Esophagus muscularis mucosa (tissue), 4 donors: ENCODE results near the gene PPIG. TPM values are rescaled to one million over a fixed set of nuclear protein-coding genes. Genes with fewer than 3 reads are reported as not detected.

Source experiments
- DNase-seq: peaks from one replicate; pipeline ENCODE4 v3.0.0-alpha.2; 2017; ENCODE audit errors: extremely low spot score
- H3K27ac ChIP-seq, 4 donors: fragments of 200-600 bp; sonication (generic); replicated peaks in 1 of 4; 1 replicate in 3 of 4; 2 replicates in 1 of 4; pipeline ENCODE4 v1.5.1; 2016 to 2019; ENCODE audit warnings: mild to moderate bottlenecking in 1 of 4
- H3K27me3 ChIP-seq, 4 donors: fragments of 200-600 bp; sonication (generic); one replicate each; pipeline versions ENCODE4 v1.5.1 to v1.6.0; 2016 to 2019
- H3K36me3 ChIP-seq, 4 donors: fragments of 200-600 bp; sonication (generic); one replicate each; pipeline ENCODE4 v1.5.1; 2016 to 2019
- H3K4me1 ChIP-seq, 4 donors: fragments of 200-600 bp; sonication (generic); one replicate each; pipeline ENCODE4 v1.5.1; 2016 to 2019
- H3K4me3 ChIP-seq, 4 donors: fragments of 200-600 bp; sonication (generic); 1 replicate in 2 of 4; 2 replicates in 2 of 4; pipeline ENCODE4 v1.5.1; 2016 to 2019; ENCODE audit warnings: mild to moderate bottlenecking in 4 of 4, moderate library complexity in 1 of 4
- H3K9me3 ChIP-seq, 4 donors: fragments of 200-600 bp; sonication (generic); 1 replicate in 3 of 4; 2 replicates in 1 of 4; pipeline ENCODE4 v1.5.1; 2016 to 2019
- CTCF ChIP-seq, 3 experiments: fragments of 200-600 bp in 2 of 3; fragments of 450-650 bp in 1 of 3; sonication (generic) in 2 of 3; IDR thresholded peaks; one replicate each; pipeline ENCODE4 v1.5.1; 2017 to 2019; ENCODE audit warnings: antibody characterized with exemption in 3 of 3, mild to moderate bottlenecking in 2 of 3, moderate library complexity in 1 of 3
- EP300 ChIP-seq: sonication (generic); formaldehyde crosslinking; IDR thresholded peaks from one replicate; pipeline ENCODE4 v1.6.1; 2017; ENCODE audit warnings: antibody characterized with exemption
- POLR2A ChIP-seq: fragments of 450-650 bp; IDR thresholded peaks from one replicate; pipeline ENCODE4 v1.6.1; 2017; ENCODE audit warnings: antibody characterized with exemption, moderate library complexity, mild to moderate bottlenecking, low read depth
- POLR2AphosphoS5 ChIP-seq, 2 donors: sonication (generic); formaldehyde crosslinking; IDR thresholded peaks; one replicate each; pipeline ENCODE4 v1.6.1; 2017; ENCODE audit warnings: antibody characterized with exemption in 2 of 2
- WGBS: methylation state at CpG from one replicate; pipeline ENCODE4 v1.1.5; 2018; 5-methylcytosine and 5-hydroxymethylcytosine counted together
- intact Hi-C: fragments of 100-400 bp; cut with DNase I; formaldehyde crosslinking; loops from one replicate; pipeline ENCODE4 v1.15.1; 2023
- total RNA-seq, 4 donors: library from RNA; depleted of rRNA; stranded (reverse); fragments of >200 nt; gene quantifications; one replicate each; pipeline versions ENCODE4 v1.1.0 to v1.2.1, GENCODE V29; 2016

PPIG gene
- total RNA-seq, 4 donors from 2014 or later: 26.5 to 48.6 (median 34.5) TPM

GRCh38 chr2:169653636-169654035, 69.5 kb downstream of the PPIG start:
- 79% methylated on average over 3 of the region's 3 CpGs for WGBS
- DNase-seq: no peak
- Histone ChIP-seq H3K4me1 (no peaks in the 10 kb centered on the region), H3K27me3 (peaks cover 0 to 11% (median 0%) of the 10 kb centered on the region in 4 donors), H3K27ac (no peak overlapping the region), H3K4me3 (no peak overlapping the region), H3K36me3 (no peaks in the 10 kb centered on the region), H3K9me3 (no peaks in the 10 kb centered on the region)
- no peak for TF ChIP-seq POLR2AphosphoS5 (IDR thresholded peaks at IDR 0.05)
- no peak for TF ChIP-seq EP300
- no peak for TF ChIP-seq POLR2A
- TF ChIP-seq CTCF (IDR thresholded peaks at IDR 0.05): no peak
- intact Hi-C loops: no loop called here

- Histone ChIP-seq H3K36me3 (no peaks in the 10 kb centered on the region), H3K27me3 (peaks cover 0 to 11% (median 0%) of the 10 kb centered on the region in 4 donors), H3K4me3 (no peak overlapping the region), H3K4me1 (no peaks in the 10 kb centered on the region), H3K9me3 (no peaks in the 10 kb centered on the region), H3K27ac (no peak overlapping the region)
- 82% methylated on average over 3 of the region's 3 CpGs for WGBS
- intact Hi-C loops: no loop called here
- no peak for TF ChIP-seq EP300
- DNase-seq: no peak
These were observed 72.0 kb downstream of the PPIG start for GRCh38 chr2:169656164-169656563.

GRCh38 chr2:169658877-169659276, 74.7 kb downstream of the PPIG start:
- TF ChIP-seq POLR2AphosphoS5 (IDR thresholded peaks at IDR 0.05) (no peak), CTCF (IDR thresholded peaks at IDR 0.05) (no peak), EP300 (no peak), POLR2A (no peak)
- DNase-seq: no peak
- WGBS: 100% methylated on average over 1 of the region's 1 CpG

GRCh38 chr2:169659320-169659719, 75.2 kb downstream of the PPIG start:
- intact Hi-C loops: no loop called here

More at GRCh38 chr2:169658877-169659276, 74.7 kb downstream of the PPIG start:
- H3K4me1 ChIP-seq: no peaks in the 10 kb centered on the region
- H3K27ac ChIP-seq: no peak overlapping the region
- no peak overlapping the region for H3K4me3 ChIP-seq
- H3K36me3 ChIP-seq: no peaks in the 10 kb centered on the region
- H3K27me3 ChIP-seq: no peaks in the 10 kb centered on the region
- no peaks in the 10 kb centered on the region for H3K9me3 ChIP-seq
- intact Hi-C loops: no loop called here

GRCh38 chr2:169661265-169661664, 77.1 kb downstream of the PPIG start:
- no peaks in the 10 kb centered on the region for H3K36me3 ChIP-seq
- no peaks in the 10 kb centered on the region for H3K4me1 ChIP-seq
- TF ChIP-seq CTCF (IDR thresholded peaks at IDR 0.05) (no peak), POLR2A (no peak), EP300 (no peak), POLR2AphosphoS5 (IDR thresholded peaks at IDR 0.05) (no peak)
- no peak overlapping the region for H3K4me3 ChIP-seq
- H3K27ac ChIP-seq: no peak overlapping the region
- no peak for DNase-seq
- 74% methylated on average over 3 of the region's 3 CpGs for WGBS
- intact Hi-C loops: no loop called here
- H3K9me3 ChIP-seq: no peaks in the 10 kb centered on the region
- no peaks in the 10 kb centered on the region for H3K27me3 ChIP-seq

More at GRCh38 chr2:169659320-169659719, 75.2 kb downstream of the PPIG start:
- H3K4me3 ChIP-seq: no peak overlapping the region
- H3K27ac ChIP-seq: no peak overlapping the region
- TF ChIP-seq POLR2A: no peak
- TF ChIP-seq EP300: no peak
- no peak for TF ChIP-seq CTCF (IDR thresholded peaks at IDR 0.05)
- no peak for TF ChIP-seq POLR2AphosphoS5 (IDR thresholded peaks at IDR 0.05)
- no peaks in the 10 kb centered on the region for H3K9me3 ChIP-seq
- no peaks in the 10 kb centered on the region for H3K36me3 ChIP-seq
- H3K27me3 ChIP-seq: no peaks in the 10 kb centered on the region
- DNase-seq: no peak
- H3K4me1 ChIP-seq: no peaks in the 10 kb centered on the region
- WGBS: 71% methylated on average over 1 of the region's 1 CpG
